Stomach (tissue), 4 donors: ENCODE measurements around the gene NT5C.
"Not testable (repeated sequence)": the region's sequence is repeated elsewhere in the genome, so short reads cannot be mapped to it uniquely, and the experiment has no call there.

Experiments
- EP300 ChIP-seq: sonication (generic); formaldehyde crosslinking; IDR thresholded peaks from one replicate; pipeline ENCODE4 v1.6.1; 2017; ENCODE audit warnings: antibody characterized with exemption
- POLR2A ChIP-seq, 4 donors: fragments of 450-650 bp; IDR thresholded peaks; one replicate each; pipeline ENCODE4 v1.6.1; 2016; ENCODE audit warnings: antibody characterized with exemption in 4 of 4, control low read depth in 2 of 4, mild to moderate bottlenecking in 1 of 4, moderate library complexity in 1 of 4
- POLR2AphosphoS5 ChIP-seq, 3 donors: sonication (generic); formaldehyde crosslinking; IDR thresholded peaks; one replicate each; pipeline ENCODE4 v1.6.1; 2016; ENCODE audit warnings: antibody characterized with exemption in 3 of 3
- TF ChIP-seq, protein P1 (sequence below), 7 experiments: fragments of 450-650 bp in 4 of 7; fragments of 200-600 bp in 3 of 7; sonication (generic) in 3 of 7; IDR thresholded peaks; one replicate each; pipeline ENCODE4 v1.5.1; 2016 to 2019; ENCODE audit warnings: antibody characterized with exemption in 7 of 7, control low read depth in 2 of 7, mild to moderate bottlenecking in 1 of 7

- TF ChIP-seq, protein P1, sequence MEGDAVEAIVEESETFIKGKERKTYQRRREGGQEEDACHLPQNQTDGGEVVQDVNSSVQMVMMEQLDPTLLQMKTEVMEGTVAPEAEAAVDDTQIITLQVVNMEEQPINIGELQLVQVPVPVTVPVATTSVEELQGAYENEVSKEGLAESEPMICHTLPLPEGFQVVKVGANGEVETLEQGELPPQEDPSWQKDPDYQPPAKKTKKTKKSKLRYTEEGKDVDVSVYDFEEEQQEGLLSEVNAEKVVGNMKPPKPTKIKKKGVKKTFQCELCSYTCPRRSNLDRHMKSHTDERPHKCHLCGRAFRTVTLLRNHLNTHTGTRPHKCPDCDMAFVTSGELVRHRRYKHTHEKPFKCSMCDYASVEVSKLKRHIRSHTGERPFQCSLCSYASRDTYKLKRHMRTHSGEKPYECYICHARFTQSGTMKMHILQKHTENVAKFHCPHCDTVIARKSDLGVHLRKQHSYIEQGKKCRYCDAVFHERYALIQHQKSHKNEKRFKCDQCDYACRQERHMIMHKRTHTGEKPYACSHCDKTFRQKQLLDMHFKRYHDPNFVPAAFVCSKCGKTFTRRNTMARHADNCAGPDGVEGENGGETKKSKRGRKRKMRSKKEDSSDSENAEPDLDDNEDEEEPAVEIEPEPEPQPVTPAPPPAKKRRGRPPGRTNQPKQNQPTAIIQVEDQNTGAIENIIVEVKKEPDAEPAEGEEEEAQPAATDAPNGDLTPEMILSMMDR (IDR thresholded peaks at IDR 0.05) = not testable (repeated sequence)
- not testable (repeated sequence) for TF ChIP-seq POLR2A (IDR thresholded peaks at IDR 0.05); POLR2AphosphoS5 (IDR thresholded peaks at IDR 0.05); EP300
Measured at GRCh38 chr17:75158480-75158879, 26.9 kb upstream of the NT5C start.
